GM19351 (cell line): ENCODE data around the gene ASTL.
"Not testable (repeated sequence)": the region's sequence is repeated elsewhere in the genome, so short reads cannot be mapped to it uniquely, and the experiment has no call there.

Source experiments
- ATAC-seq: cut with Tn5 transposase; IDR thresholded peaks from one replicate; pipeline ENCODE4 v1.9.1; 2021; ENCODE audit warnings: mild to moderate bottlenecking, moderate library complexity; ENCODE audit not compliant: unreplicated experiment

Gene ASTL

GRCh38 chr2:96146153-96146880, 8.0 kb upstream of the ASTL start:
- ATAC-seq = peak; percentile 35

DNA sequence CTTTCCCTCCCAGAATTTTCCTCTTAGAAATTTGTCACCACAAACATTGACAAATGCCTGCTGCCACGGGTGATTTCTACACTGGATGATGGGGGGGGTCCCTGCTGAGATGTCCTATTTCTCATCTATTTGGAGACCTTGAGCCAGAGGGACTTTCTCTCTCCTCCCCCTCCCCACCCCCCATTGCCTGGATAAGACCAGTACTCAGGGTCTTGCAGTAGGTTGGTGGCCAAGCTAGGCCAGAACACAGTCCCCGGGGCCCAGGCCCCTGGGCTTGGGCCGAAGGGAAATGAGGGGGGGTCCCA, 7.5 kb upstream of the ASTL start:
- no peak for ATAC-seq

GRCh38 chr2:96145036-96145847, 6.9 kb upstream of the ASTL start, which contains the start of gene DUSP2:
Gene DUSP2, minus strand, starts transcription at chr2:96145440. Its CDS starts 86 bp downstream, at chr2:96145354.
- ATAC-seq = peak; percentile 44

DNA sequence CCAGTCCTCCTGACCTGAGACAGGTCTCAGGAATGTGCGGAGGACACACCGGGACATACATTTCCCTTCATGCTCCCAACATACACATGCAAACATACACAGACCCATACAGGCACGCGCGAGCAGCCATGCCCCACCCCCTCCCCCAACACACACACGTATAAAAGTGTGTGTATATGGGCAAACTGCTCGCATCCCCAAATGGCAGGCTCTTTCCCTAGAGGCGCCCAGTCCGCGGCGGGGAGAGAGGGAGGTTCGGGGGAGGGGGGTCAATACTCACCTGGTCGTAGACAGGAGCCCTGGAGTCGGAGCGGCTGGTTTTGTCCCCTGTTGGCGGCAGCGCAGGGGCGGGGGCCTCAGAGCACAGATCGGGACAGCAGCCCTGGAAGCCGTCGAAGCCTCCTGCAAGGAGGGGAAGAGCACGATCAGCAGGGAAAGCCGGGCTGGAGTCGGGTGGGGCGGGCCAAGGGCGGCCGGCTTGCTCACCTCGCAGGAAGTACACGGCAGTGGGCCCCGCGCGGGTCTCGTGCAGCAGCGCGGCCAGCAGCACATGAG, 6.3 kb upstream of the ASTL start:
- ATAC-seq = no peak

DNA sequence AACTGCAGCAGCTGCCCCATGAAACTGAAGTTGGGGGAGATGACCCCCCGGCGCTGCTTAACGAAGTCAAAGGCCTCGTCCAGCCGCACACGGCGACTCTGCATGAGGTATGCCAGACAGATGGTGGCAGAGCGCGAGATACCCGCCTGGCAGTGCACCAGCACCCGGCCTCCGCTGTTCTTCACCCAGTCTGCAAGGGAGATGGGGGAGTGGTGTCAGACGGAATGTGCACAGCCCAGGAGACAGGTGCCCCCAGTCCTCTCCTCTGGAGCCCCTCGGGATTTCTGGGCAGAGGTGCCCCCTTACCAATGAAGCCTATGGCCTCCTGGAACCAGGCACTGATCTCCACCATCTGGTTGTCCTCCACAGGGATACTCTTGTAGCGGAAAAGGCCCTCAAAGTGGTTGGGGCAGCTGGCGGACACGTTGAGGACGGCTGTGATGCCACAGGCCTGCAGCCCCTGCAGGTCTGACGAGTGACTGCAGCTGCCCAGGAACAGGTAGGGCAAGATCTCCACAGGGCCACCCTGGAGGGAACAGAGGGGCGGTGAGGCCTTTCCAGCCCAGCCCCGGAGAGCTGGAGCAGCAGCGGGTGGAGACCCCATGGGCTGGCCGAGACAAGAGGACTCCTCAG, 5.7 kb upstream of the ASTL start:
- ATAC-seq = no peak

DNA sequence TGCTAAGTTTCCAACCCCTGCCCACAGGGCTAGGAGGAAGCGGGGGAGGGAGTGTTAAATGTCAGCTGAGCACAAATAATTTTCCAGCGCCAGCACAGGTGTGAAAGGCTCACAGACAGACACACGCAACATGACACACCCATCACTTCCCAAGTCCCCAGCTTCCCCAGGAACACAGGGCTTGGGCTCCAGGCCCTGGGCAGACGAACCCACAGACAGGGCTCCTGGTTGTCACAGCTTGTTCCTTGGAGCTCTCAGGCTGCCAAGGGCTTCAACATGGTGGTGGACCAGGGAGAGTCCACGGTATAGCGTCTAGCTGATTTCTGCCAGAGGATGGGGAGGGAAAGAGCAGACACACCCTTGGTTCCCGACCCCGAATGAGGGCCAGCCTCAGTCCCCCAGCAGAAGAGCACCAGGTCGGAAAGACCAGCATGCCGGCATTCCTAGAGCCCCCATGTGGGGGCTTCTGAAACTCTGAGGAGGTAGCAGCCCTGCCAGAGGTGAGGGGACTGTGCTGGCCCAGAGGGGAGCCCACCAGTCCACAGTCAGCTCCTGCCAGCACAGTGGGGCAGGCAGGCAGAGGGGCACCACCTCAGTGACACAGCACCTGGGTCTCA, 5.0 kb upstream of the ASTL start:
- no peak for ATAC-seq

DNA sequence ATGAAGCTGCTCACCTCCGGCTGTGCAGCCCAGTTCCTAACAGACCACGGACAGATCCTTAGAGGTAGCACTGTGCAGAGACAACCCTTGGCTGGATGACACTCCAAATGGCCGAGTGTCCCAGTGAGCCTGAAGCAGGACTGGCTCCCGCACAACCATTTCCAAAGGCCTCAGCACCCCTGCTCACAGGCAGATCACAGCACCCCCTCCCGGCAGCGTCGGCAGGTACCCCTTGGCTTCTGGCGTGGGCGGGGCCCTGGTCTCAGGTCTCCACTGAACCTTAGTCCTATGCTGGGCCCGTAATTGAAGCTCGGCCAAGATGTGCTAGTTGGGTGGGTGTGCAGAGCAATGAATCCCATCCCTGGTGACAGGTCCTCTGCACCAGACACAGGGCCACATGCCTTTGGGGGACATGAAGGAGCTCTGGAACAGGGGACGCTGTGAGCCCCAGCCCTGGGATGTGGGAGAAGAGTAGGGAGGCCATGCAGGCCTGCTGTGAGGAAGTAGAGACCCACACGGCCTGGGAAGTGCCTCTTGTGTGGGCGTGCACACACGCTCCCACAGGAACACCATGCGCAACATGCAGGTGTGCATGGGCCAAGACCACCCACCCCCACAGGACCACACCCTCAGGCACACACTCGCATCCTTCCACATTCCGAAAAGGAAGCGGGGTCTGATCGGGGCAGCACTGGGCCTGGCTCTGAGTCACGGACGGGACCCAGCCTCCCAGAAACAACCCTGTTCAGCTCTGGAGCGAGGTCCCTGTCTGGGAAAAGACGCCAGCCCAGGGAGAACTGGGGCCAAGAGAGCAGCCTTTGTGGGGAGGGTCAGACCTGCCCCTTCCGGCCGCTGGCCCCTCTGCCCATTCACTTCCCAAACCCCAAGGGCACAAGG, 4.2 kb upstream of the ASTL start:
- ATAC-seq = peak; percentile 23

GRCh38 chr2:96141624-96141967, 3.3 kb upstream of the ASTL start:
- not testable (repeated sequence) for ATAC-seq

GRCh38 chr2:96140941-96141623, 2.8 kb upstream of the ASTL start:
- ATAC-seq = no peak

DNA sequence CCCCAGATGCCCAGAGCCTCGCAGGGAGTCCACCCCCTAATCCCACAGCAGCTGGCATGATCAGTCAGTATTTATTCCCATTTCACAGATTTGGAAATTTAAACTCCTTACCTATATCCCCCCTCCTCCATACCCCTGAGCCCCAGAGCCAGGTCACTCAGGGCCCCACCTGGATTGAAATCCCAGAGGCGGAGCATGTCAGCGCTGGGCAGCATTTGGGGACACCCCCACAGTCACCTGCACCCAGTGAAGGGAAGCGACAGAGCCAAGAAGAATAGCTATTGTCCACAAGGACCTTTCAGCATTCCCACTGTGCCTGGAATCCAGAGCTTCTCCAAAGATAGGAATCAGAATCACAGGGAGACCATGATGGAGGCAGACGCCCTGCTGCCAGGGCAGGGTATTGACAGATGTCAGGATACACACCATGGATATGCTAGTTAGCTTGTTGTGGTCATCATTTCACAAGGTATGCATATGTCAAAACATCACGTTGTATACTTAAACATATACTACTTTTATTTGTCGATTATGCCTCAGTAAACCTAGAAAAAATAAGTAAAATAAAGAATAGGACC, 968 bp upstream of the ASTL start:
- no peak for ATAC-seq

- ATAC-seq = no peak
Measured at GRCh38 chr2:96137321-96138178, 752 bp downstream of the ASTL start.

GRCh38 chr2:96136129-96136720, 2.1 kb downstream of the ASTL start:
- ATAC-seq = no peak

- no peak for ATAC-seq
Measured at GRCh38 chr2:96135621-96136020, 2.7 kb downstream of the ASTL start.

DNA sequence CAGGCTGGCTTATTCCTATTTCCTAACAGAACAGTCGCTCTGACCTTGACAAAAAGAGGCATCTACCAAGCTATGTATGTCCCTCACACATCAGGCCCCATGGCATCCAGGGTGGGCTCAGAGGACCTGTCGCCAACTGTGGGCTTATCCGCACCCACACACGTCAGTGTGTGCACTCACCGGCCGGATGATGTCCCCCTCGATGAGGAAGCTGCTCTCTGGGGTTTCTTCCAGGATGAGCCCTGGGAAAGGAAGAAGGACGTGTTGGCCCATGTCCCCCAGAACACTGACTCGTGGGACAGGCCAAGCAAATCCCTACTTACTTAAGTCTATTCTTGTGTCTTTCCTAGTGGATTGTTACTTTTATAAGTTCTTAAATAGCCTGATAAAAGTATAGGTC, 3.1 kb downstream of the ASTL start:
- no peak for ATAC-seq

DNA sequence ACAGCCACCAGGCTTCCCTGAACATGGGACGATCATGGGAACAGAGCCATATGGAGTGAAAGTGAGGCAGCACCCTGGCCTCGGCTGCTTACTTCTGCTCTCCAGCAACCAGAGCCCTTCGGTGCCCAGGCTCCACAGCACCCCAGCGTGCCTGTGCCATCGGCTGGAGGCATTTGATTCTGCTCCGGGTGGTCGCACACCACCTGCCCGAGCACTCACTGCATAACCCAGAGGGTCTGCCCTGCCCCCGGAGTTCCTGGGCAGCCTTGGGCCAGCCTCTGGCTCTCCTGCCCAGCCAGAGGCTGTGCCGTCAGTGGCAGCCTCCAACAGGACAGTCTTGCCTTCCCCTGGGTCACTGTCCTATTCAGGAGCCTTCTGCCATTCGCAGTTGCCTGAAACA, 3.9 kb downstream of the ASTL start:
- ATAC-seq = no peak

DNA sequence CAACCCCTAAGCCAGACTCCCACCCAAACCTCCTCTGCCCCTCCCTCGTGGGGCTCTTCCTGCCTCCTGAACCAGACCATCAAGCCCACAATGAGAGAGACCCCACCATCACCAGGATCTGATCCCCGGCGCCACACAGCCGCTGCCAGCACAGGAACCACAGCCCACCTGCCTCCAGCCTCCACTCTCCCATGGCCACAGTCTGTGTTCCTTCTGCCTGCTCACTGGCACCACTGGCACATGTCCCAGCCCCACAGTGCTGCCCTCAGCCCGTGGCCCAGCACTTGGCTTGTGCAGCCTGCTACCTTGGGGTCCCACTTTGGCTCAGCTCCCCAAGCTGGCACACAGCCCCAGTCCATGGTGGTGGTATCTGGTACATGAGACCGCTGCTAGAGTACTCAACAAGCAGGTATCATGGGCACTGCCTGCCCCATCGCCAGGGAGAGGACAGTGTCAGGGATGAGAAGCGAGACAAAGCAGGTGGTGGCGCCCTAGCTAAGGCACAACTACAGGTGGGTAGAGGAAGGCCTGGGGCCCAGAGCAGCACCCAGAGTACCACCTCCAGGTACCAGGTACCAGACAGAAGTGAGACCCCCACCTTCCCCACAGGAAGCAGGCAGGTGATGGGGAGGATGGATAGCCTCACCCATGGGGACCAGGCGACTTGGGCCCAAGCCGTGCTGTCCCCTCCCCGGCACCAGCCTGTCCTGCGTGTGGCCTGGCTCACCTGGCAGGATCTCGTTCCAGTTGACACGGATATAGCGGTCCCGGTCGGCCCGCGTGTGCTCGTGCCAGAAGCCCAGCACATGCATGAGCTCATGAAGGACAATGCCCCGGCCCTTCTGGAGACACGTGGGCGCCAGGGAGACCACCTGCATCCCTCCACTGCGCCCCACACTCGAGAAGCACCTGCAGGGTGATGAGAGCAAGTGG, 6.2 kb downstream of the ASTL start:
- ATAC-seq = no peak
